H1 (cell line): ENCODE results near the gene FIZ1. TPM values are rescaled to one million over a fixed set of nuclear protein-coding genes. Genes with fewer than 3 reads are reported as not detected.

Experiments
- CTCF ChIA-PET: fragments of 300-600 bp; sonication (Branson Sonifier 250); formaldehyde crosslinking; loops from one replicate; lab custom pipeline; 2021; ENCODE audit not compliant: partially characterized antibody; lab: Charles Lee
- POLR2A ChIA-PET: fragments of 300-600 bp; sonication (Branson Sonifier 250); formaldehyde crosslinking; loops from one replicate; lab custom pipeline; 2021; ENCODE audit warnings: inconsistent platforms; ENCODE audit not compliant: partially characterized antibody; lab: Charles Lee
- DNase-seq, 2 experiments: peaks; one replicate each; pipeline versions ENCODE4 v3.0.0 to v3.0.0-alpha.2; 2010 to 2022; ENCODE audit warnings: low spot score in 2 of 2, low read depth in 1 of 2, mixed read lengths in 1 of 2
- FAIRE-seq: peaks from 2 replicates; lab custom pipeline; 2011; peaks lifted over from hg19 to GRCh38; lab: Jason Lieb, UNC
- H2AFZ ChIP-seq: 2 replicates; pipeline ENCODE4 v1.8.1; 2012; ENCODE audit warnings: low read length, inconsistent platforms
- H2AK5ac ChIP-seq: 2 replicates; pipeline ENCODE4 v1.6.1; 2013; ENCODE audit warnings: low read depth, low read length
- H2BK120ac ChIP-seq: replicated peaks from 2 replicates; pipeline ENCODE3; 2013; ENCODE audit warnings: low read depth, low read length, inconsistent platforms
- H2BK12ac ChIP-seq: 2 replicates; pipeline ENCODE4 v1.6.1; 2013; ENCODE audit warnings: low read depth, low read length
- H2BK15ac ChIP-seq: 2 replicates; pipeline ENCODE4 v1.6.1; 2013; ENCODE audit warnings: low read length
- H2BK20ac ChIP-seq: 2 replicates; pipeline ENCODE4 v1.6.1; 2013; ENCODE audit warnings: low read length
- H2BK5ac ChIP-seq: 2 replicates; pipeline ENCODE4 v1.6.1; 2013; ENCODE audit warnings: low read depth, low read length
- H3K14ac ChIP-seq: 2 replicates; pipeline ENCODE4 v1.6.1; 2013; ENCODE audit warnings: inconsistent platforms; ENCODE audit not compliant: insufficient read length
- H3K18ac ChIP-seq: 2 replicates; pipeline ENCODE4 v1.6.1; 2013; ENCODE audit warnings: low read length; ENCODE audit errors: extremely low read depth
- H3K23ac ChIP-seq: 2 replicates; pipeline ENCODE4 v1.6.1; 2013; ENCODE audit warnings: inconsistent platforms; ENCODE audit not compliant: insufficient read length
- H3K23me2 ChIP-seq: 2 replicates; pipeline ENCODE4 v1.6.1; 2013; ENCODE audit warnings: low read depth, low read length
- H3K27ac ChIP-seq: 2 replicates; pipeline ENCODE4 v1.6.1; 2011; ENCODE audit warnings: low read depth, low read length, inconsistent platforms
- H3K27me3 ChIP-seq, 4 experiments: replicated peaks in 1 of 4; 1 replicate in 1 of 4; 2 replicates in 3 of 4; pipeline versions ENCODE4 v1.6.1 to v1.8.1; 2011 to 2013; ENCODE audit warnings: low read length in 3 of 4, mild to moderate bottlenecking in 3 of 4, inconsistent platforms in 2 of 4, mixed read lengths in 2 of 4, moderate library complexity in 1 of 4; ENCODE audit not compliant: control insufficient read depth in 3 of 4, insufficient read depth in 3 of 4; ENCODE audit errors: extremely low read depth in 1 of 4
- H3K36me3 ChIP-seq, 4 experiments: 2 replicates each; pipeline versions ENCODE4 v1.6.1 to v1.8.1; 2011 to 2013; ENCODE audit warnings: mild to moderate bottlenecking in 4 of 4, low read length in 3 of 4, moderate library complexity in 2 of 4, control low read depth in 1 of 4, inconsistent platforms in 1 of 4; ENCODE audit not compliant: insufficient read depth in 4 of 4, control insufficient read depth in 2 of 4
- H3K4ac ChIP-seq: replicated peaks from 2 replicates; pipeline ENCODE3; 2013; ENCODE audit warnings: low read length, low read depth, mixed read lengths, inconsistent platforms; ENCODE audit not compliant: insufficient read length
- H3K4me1 ChIP-seq, 4 experiments: replicated peaks in 1 of 4; 1 replicate in 1 of 4; 2 replicates in 3 of 4; pipeline versions ENCODE4 v1.6.1 to v1.8.1; 2011 to 2013; ENCODE audit warnings: low read length in 3 of 4, inconsistent platforms in 2 of 4, mixed read lengths in 1 of 4; ENCODE audit not compliant: insufficient read depth in 4 of 4, control insufficient read depth in 3 of 4
- H3K4me2 ChIP-seq, 2 experiments: 2 replicates each; pipeline versions ENCODE4 v1.6.1 to v1.8.1; 2011 to 2013; ENCODE audit warnings: low read depth in 2 of 2, low read length in 2 of 2, control low read depth in 1 of 2, inconsistent platforms in 1 of 2, mild to moderate bottlenecking in 1 of 2; ENCODE audit not compliant: insufficient read depth in 1 of 2
- H3K4me3 ChIP-seq, 4 experiments: fragments of 200-600, 300-600 bp in 1 of 4; sonication (generic), shearing (Covaris generic), sonication (Bioruptor Twin) in 1 of 4; 2 replicates each; pipeline versions ENCODE4 v1.5.1 to v1.8.1; 2011 to 2016; ENCODE audit warnings: low read length in 4 of 4, low read depth in 3 of 4, control low read depth in 2 of 4, inconsistent platforms in 2 of 4, mild to moderate bottlenecking in 2 of 4, mixed read lengths in 1 of 4, moderate library complexity in 1 of 4; ENCODE audit not compliant: insufficient read depth in 2 of 4; ENCODE audit errors: extremely low read depth in 1 of 4
- H3K56ac ChIP-seq: replicated peaks from 2 replicates; pipeline ENCODE3; 2013; ENCODE audit warnings: low read depth, mild to moderate bottlenecking, mixed read lengths, low read length, inconsistent platforms; ENCODE audit not compliant: insufficient read length
- H3K79me1 ChIP-seq: 2 replicates; pipeline ENCODE4 v1.6.1; 2013; ENCODE audit warnings: low read depth, low read length, control low read depth
- H3K79me2 ChIP-seq, 2 experiments: 2 replicates each; pipeline versions ENCODE4 v1.6.1 to v1.8.1; 2012 to 2013; ENCODE audit warnings: low read length in 2 of 2, mild to moderate bottlenecking in 2 of 2, inconsistent platforms in 1 of 2; ENCODE audit not compliant: insufficient read depth in 2 of 2, control insufficient read depth in 1 of 2
- H3K9ac ChIP-seq, 4 experiments: replicated peaks in 1 of 4; 1 replicate in 1 of 4; 2 replicates in 3 of 4; pipeline versions ENCODE4 v1.6.1 to v1.8.1; 2011 to 2013; ENCODE audit warnings: low read depth in 3 of 4, low read length in 3 of 4, control low read depth in 2 of 4, mild to moderate bottlenecking in 2 of 4, moderate library complexity in 2 of 4, inconsistent platforms in 1 of 4; ENCODE audit errors: extremely low read depth in 1 of 4
- H3K9me3 ChIP-seq, 2 experiments: 2 replicates each; pipeline versions ENCODE4 v1.6.1 to v1.8.1; 2012 to 2013; ENCODE audit warnings: mild to moderate bottlenecking in 2 of 2, moderate library complexity in 2 of 2, control low read depth in 1 of 2, inconsistent platforms in 1 of 2, low read depth in 1 of 2, low read length in 1 of 2, mixed read lengths in 1 of 2; ENCODE audit not compliant: insufficient read depth in 2 of 2
- H4K20me1 ChIP-seq, 2 experiments: replicated peaks in 1 of 2; 2 replicates each; pipeline versions ENCODE3 to v1.8.1; 2011 to 2013; ENCODE audit warnings: inconsistent platforms in 2 of 2, low read length in 2 of 2, mild to moderate bottlenecking in 1 of 2; ENCODE audit not compliant: insufficient read depth in 2 of 2, control insufficient read depth in 1 of 2
- H4K5ac ChIP-seq: 2 replicates; pipeline ENCODE4 v1.6.1; 2013; ENCODE audit warnings: low read length, low read depth, mixed read lengths, inconsistent platforms; ENCODE audit not compliant: insufficient read length
- H4K8ac ChIP-seq: 2 replicates; pipeline ENCODE4 v1.8.0; 2013; ENCODE audit warnings: mild to moderate bottlenecking, moderate library complexity, low read length, inconsistent platforms; ENCODE audit not compliant: insufficient read depth; ENCODE audit errors: extremely low read depth
- H4K91ac ChIP-seq: replicated peaks from 2 replicates; pipeline ENCODE3; 2013; ENCODE audit warnings: low read length, mixed read lengths, inconsistent platforms; ENCODE audit not compliant: insufficient read length
- BRCA1 ChIP-seq: IDR thresholded peaks from 2 replicates; pipeline ENCODE4 v1.6.1; 2012; ENCODE audit warnings: low read depth, low read length, improper control_type of control experiment
- HDAC2 ChIP-seq, 2 experiments: fragments of 300-600 bp in 1 of 2; sonication (generic) in 1 of 2; IDR thresholded peaks; 2 replicates each; pipeline ENCODE4 v1.6.1; 2011 to 2012; ENCODE audit warnings: low read depth in 2 of 2, low read length in 2 of 2, mild to moderate bottlenecking in 2 of 2, moderate library complexity in 2 of 2, borderline replicate concordance in 1 of 2, inconsistent platforms in 1 of 2
- KDM1A ChIP-seq: fragments of 200-600, 300-600 bp; sonication (generic); IDR thresholded peaks from 2 replicates; pipeline ENCODE4 v1.7.1; 2016; ENCODE audit warnings: mild to moderate bottlenecking, low read length, borderline replicate concordance
- WGBS, 2 experiments: shearing (Covaris generic) in 1 of 2; methylation state at CpG; one replicate each; pipeline versions ENCODE4 v1.1.6 to v1.1.7; 2013 to 2015; ENCODE audit warnings: low lambda C conversion rate in 2 of 2, mixed read lengths in 2 of 2, inconsistent platforms in 1 of 2, low coverage in 1 of 2, missing lambda C conversion rate in 1 of 2; ENCODE audit not compliant: insufficient replicate concordance in 2 of 2, insufficient coverage in 1 of 2, insufficient read length in 1 of 2; ENCODE audit errors: extremely low coverage in 1 of 2, missing lambda C conversion rate in 1 of 2; 5-methylcytosine and 5-hydroxymethylcytosine counted together
- polyA plus RNA-seq, 7 experiments: library from polyadenylated mRNA; depleted of rRNA in 3 of 7; stranded (reverse) in 5 of 7; unstranded in 2 of 7; fragments of >200 nt in 5 of 7; fragments of 200-250 nt in 2 of 7; gene quantifications; 1 replicate in 5 of 7; 2 replicates in 1 of 7; 4 replicates in 1 of 7; pipeline versions ENCODE4 v1.2.1 to v1.2.3, GENCODE V29; 2011 to 2013; ENCODE audit warnings: missing spikeins in 2 of 7, mixed read lengths in 2 of 7
- total RNA-seq: library from RNA; stranded (reverse); fragmentation: NEBNext Ultra II Directional; extraction: Animal tissue kit (Norgen Biotek cat#: 25700); gene quantifications from 2 replicates; pipeline ENCODE4 v1.2.1, GENCODE V29; 2021

FIZ1 gene
- total and polyA plus RNA-seq, 2 of the 8 experiments (the other 6 are each of a cell fraction or from before 2014, with no cell fraction given) = 9.1 to 18.5 TPM

DNA sequence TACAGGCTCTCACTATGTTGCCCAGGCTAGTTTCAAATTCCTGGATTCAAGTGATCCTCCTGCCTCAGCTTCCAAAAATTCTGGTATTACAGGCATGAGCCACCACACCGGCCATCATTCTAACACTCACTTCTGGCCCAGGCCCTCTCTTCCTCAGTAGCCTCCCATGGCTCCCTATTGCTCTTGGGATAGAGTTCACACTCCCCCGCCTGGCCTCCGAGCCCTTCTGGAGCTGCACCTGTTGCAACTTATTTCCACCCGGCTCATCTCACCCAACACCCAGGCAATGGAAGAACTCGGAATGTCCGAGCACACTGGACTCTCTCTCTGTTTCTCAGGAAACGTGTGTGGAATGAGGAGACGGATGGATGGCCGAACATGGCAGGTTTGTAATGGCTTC is 45.0 kb downstream of the FIZ1 start:
- WGBS, 2 experiments = 88% methylated on average over 9 of the region's 9 CpGs; no CpG with 5 or more reads in 1 of the 2 experiments
- Histone ChIP-seq H3K14ac (no peak overlapping the region), H2BK20ac (no peak overlapping the region), H4K8ac (no peak overlapping the region), H2BK5ac (no peak overlapping the region), H3K56ac (no peak overlapping the region), H2AK5ac (no peak overlapping the region), H3K4me3 (no peak overlapping the region), H3K27me3 (peaks cover 0 to 3% (median 0%) of the 10 kb centered on the region in 4 experiments; a peak in 1 of 7 replicates), H3K27ac (no peak overlapping the region), H3K23me2 (peaks cover 7% of the 10 kb centered on the region; the same call in 1 of the 2 replicates), H3K4me1 (peaks cover 2 to 10% (median 6%) of the 10 kb centered on the region in 4 experiments; a peak in 6 of 7 replicates), H3K23ac (no peak overlapping the region), H3K36me3 (no peaks in the 10 kb centered on the region), H3K4ac (peak overlapping the region; percentile 46), H2BK15ac (no peak overlapping the region), H2BK12ac (no peak overlapping the region), H3K79me2 (no peaks in the 10 kb centered on the region), H3K79me1 (no peaks in the 10 kb centered on the region), H3K9ac (no peak overlapping the region), H4K91ac (no peak overlapping the region), H2BK120ac (no peak overlapping the region), H3K9me3 (no peaks in the 10 kb centered on the region), H2AFZ (no peak overlapping the region), H4K5ac (no peak overlapping the region), H3K4me2 (no peak overlapping the region), H4K20me1 (no peaks in the 10 kb centered on the region), H3K18ac (no peak overlapping the region)
- ChIA-PET CTCF (interaction anchor here (1.2 kb wide), 1 partner anchor 50 kb away, joined by 4 read pairs; no protein-coding TSS in a partner anchor), POLR2A (interaction anchor here (0.8 to 1.2 kb wide), 2 partner anchors 13 to 17 kb away, joined by 3 read pairs; no protein-coding TSS in a partner anchor)
- FAIRE-seq = no peak
- no peak for DNase-seq
- no peak for TF ChIP-seq BRCA1
- 0 out of 4 replicates have a peak, but pooled peaks of 1 of the 2 experiments have one; percentile 32 for TF ChIP-seq HDAC2 (IDR thresholded peaks at IDR 0.05; ENCODE audit: borderline replicate concordance in 1 of 2, low read depth in 2 of 2, low read length in 2 of 2)
- TF ChIP-seq KDM1A = peak; percentile 86
